Skeletal muscle tissue (tissue), 4 donors: ENCODE results near the gene OXA1L. TPM values are rescaled to one million over a fixed set of nuclear protein-coding genes. Genes with fewer than 3 reads are reported as not detected.
"Not testable (repeated sequence)": the region's sequence is repeated elsewhere in the genome, so short reads cannot be mapped to it uniquely, and the experiment has no call there.

ENCODE experiments used
- H3K27ac ChIP-seq: one replicate; pipeline ENCODE4 v1.7.0; 2013; ENCODE audit warnings: mild to moderate bottlenecking, low read depth, low read length, inconsistent platforms
- H3K27me3 ChIP-seq, 3 donors: one replicate each; pipeline ENCODE4 v1.7.0; 2013; ENCODE audit warnings: low read length in 3 of 3; ENCODE audit not compliant: control insufficient read depth in 3 of 3, insufficient read depth in 3 of 3
- H3K36me3 ChIP-seq, 3 donors: one replicate each; pipeline ENCODE4 v1.7.0; 2013; ENCODE audit warnings: low read length in 3 of 3; ENCODE audit not compliant: control insufficient read depth in 3 of 3, insufficient read depth in 3 of 3
- H3K4me1 ChIP-seq, 3 donors: one replicate each; pipeline ENCODE4 v1.7.0; 2013; ENCODE audit warnings: low read length in 3 of 3, mild to moderate bottlenecking in 3 of 3; ENCODE audit not compliant: control insufficient read depth in 3 of 3, insufficient read depth in 3 of 3
- H3K4me3 ChIP-seq, 3 donors: one replicate each; pipeline ENCODE4 v1.7.0; 2013; ENCODE audit warnings: low read length in 3 of 3
- H3K9ac ChIP-seq, 3 donors: one replicate each; pipeline ENCODE4 v1.7.0; 2013; ENCODE audit warnings: low read length in 3 of 3, mild to moderate bottlenecking in 3 of 3, moderate library complexity in 2 of 3, low read depth in 1 of 3
- H3K9me3 ChIP-seq, 3 donors: one replicate each; pipeline ENCODE4 v1.7.0; 2013; ENCODE audit warnings: low read length in 3 of 3; ENCODE audit not compliant: control insufficient read depth in 3 of 3
- total RNA-seq: library from RNA; depleted of rRNA; stranded (reverse); fragments of >200 nt; gene quantifications from one replicate; pipeline ENCODE4 v1.2.3, GENCODE V29; 2014
- donor health status: Osteomylitis.

The OXA1L gene
- total RNA-seq, 1 donor from 2014 or later = 79.9 TPM

DNA sequence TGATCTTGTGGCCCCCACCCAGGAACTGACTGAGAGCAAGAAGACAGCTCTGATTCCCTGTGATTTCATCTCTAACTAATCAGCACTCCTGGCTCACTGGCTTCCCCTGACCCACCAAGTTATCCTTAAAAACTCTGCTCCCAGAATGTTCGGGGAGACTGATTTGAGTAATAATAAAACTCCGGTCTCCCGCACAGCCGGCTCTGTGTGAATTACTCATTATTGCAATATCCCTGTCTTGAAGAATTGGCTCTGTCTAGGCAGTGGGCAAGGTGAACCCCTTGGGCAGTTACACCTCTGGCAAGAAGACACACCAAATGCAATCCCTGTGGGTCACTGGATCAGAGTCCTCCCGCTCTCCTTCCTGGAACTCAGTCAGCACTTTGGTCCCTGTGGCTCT is 27.5 kb downstream of the OXA1L start:
- H3K9me3 ChIP-seq = no peaks in the 10 kb centered on the region
- H3K27ac ChIP-seq = no peak overlapping the region
- no peak overlapping the region for H3K9ac ChIP-seq
- H3K36me3 ChIP-seq = no peaks in the 10 kb centered on the region
- peaks cover 0 to 2% (median 0%) of the 10 kb centered on the region in 3 donors for H3K4me1 ChIP-seq
- peaks cover 0 to 3% (median 0%) of the 10 kb centered on the region in 3 donors for H3K27me3 ChIP-seq
- H3K4me3 ChIP-seq = no peak overlapping the region

DNA sequence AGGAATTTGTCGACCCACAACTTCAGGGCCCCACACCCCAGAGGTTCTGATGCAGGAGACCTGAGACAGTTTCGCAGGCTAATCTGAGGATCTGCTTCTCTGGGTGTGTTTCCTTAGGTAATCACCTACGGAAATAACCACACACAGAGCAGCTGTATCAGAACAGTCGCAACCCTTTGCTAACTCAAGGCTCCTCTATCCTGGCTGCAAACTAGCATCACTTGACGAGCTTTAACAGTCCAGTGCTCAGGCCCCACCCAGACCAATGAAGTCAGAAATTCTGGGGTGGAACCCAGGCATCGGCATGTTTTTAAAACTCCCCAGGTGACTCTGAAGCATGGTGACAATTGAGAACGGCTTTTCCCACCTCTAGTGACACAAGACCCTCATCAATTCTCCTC is 28.1 kb downstream of the OXA1L start:
- no peak overlapping the region for H3K27ac ChIP-seq
- peaks cover 0 to 2% (median 0%) of the 10 kb centered on the region in 3 donors for H3K4me1 ChIP-seq
- H3K4me3 ChIP-seq = no peak overlapping the region
- H3K9me3 ChIP-seq = no peaks in the 10 kb centered on the region
- H3K27me3 ChIP-seq = peaks cover 0 to 3% (median 0%) of the 10 kb centered on the region in 3 donors
- no peaks in the 10 kb centered on the region for H3K36me3 ChIP-seq
- no peak overlapping the region for H3K9ac ChIP-seq

DNA sequence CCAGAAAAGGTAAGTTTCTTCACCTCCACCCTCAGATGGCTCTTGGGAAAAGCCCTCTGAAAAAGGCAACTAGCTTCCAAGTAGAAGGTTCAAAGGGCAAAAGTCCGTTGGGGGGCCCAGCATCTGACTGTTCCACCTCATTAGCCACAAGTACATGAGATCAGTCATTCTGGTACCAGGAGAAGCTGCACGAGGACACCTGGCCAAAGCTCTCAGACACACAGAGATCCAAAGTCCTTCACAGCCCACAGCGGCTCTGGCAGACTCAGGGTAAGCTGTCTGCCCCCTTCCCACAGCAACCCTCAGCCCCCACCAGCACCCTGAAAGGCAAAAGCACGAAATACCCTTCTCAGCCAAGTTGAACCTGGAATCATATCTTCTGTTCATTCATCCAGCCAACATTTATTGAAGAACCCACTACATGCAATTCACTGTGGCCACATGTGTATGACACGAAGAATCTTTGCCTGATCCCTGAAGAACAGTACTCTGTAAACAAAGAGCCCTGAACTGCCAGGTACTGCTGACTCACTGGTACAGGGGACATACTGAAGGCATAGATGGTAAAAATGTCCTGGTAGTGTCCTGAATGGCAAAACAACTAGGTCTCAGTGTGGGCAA is 29.7 kb downstream of the OXA1L start:
- Histone ChIP-seq H3K9me3 (no peaks in the 10 kb centered on the region), H3K36me3 (no peaks in the 10 kb centered on the region), H3K4me3 (no peak overlapping the region), H3K27ac (no peak overlapping the region), H3K9ac (no peak overlapping the region), H3K27me3 (peaks cover 0 to 3% (median 0%) of the 10 kb centered on the region in 3 donors), H3K4me1 (peaks cover 0 to 2% (median 0%) of the 10 kb centered on the region in 3 donors)

DNA sequence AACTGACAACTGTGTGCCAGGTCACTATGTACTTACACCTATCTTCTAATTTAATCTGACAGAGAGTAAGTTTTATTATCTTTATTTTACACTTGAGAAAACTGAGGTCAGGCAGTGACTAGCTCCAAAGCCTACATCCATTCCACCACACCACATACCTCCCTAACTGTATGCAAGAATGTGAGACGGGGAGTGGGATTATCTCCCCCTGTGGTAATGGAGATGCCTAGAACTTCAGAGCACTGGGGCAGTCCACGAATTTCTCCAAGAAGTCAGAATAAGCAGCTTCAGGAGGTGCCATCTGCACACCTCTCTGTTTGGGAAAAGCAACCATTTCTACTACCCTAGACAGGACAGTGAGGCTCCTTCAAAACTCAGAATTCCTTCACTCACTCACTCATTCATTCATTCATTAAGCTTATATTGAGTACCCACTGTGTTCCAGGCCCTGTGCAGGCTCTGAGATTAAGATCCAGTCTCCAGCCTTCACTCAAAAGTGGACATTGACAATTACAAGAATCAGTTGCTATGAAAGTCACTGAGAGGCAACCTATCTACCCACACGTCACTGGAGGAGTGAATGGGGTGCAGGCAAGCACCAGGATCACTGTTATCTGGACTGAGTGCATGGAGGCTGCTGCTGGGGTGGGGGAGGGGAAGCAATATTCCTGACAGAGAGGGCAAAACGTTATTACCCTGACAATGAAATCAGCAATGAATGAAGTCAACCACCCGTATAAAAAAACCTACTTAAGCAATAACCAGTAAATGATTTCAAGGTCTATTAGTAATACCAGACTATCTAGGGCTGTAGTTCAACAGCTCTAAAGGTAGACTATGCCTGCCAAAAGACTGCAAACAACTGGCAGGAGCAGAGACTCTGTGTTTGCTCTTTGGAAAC is 30.8 kb downstream of the OXA1L start:
- H3K9ac ChIP-seq = no peak overlapping the region
- no peak overlapping the region for H3K27ac ChIP-seq
- H3K36me3 ChIP-seq = no peaks in the 10 kb centered on the region
- H3K4me3 ChIP-seq = no peak overlapping the region
- no peaks in the 10 kb centered on the region for H3K4me1 ChIP-seq
- peaks cover 0 to 3% (median 0%) of the 10 kb centered on the region in 3 donors for H3K27me3 ChIP-seq
- H3K9me3 ChIP-seq = no peaks in the 10 kb centered on the region

DNA sequence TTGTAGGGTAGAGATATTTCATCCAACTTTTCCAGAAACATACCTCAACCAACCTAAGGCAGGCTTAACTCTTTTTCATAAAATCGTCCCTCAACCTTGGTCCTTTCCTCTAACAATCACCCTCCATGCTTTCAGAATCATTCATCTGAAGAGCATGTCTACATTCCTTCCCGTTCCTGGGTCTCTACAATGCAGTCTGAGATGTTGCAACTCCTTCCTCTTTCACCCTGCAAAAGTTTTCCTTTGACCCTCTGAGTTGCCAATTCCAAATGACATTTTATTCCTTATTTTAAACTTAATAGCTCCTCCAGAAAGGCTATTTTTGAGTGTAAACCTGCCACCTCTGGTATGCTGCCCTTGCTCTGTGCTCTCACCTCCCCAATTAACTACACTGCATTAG is 32.0 kb downstream of the OXA1L start:
- H3K36me3 ChIP-seq = no peaks in the 10 kb centered on the region
- no peak overlapping the region for H3K9ac ChIP-seq
- no peak overlapping the region for H3K27ac ChIP-seq
- H3K4me1 ChIP-seq = no peaks in the 10 kb centered on the region
- no peak overlapping the region for H3K4me3 ChIP-seq
- H3K9me3 ChIP-seq = no peaks in the 10 kb centered on the region
- peaks cover 0 to 3% (median 0%) of the 10 kb centered on the region in 3 donors for H3K27me3 ChIP-seq

DNA sequence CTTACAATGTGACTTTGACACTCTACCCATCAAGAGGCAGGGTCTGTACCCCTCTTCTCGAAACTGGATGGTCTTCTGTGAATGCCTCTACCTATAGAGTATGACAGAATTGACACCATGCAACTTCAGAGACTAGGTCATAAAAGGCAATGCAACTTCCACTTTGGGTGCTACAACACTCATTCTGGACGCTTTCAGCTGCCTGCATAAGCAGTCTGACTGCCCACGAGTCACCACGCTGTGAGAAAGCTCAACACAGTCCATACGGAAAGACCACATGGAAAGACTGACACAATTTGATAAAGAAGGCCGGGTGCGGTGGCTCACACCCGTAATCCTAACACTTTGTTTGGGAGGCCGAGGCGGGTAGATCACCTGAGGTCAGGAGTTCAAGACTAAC is 33.9 kb downstream of the OXA1L start:
- Histone ChIP-seq H3K4me3 (no peak overlapping the region), H3K9me3 (no peaks in the 10 kb centered on the region), H3K9ac (no peak overlapping the region), H3K36me3 (no peaks in the 10 kb centered on the region), H3K27ac (no peak overlapping the region), H3K27me3 (peaks cover 0 to 3% (median 0%) of the 10 kb centered on the region in 3 donors), H3K4me1 (no peaks in the 10 kb centered on the region)

DNA sequence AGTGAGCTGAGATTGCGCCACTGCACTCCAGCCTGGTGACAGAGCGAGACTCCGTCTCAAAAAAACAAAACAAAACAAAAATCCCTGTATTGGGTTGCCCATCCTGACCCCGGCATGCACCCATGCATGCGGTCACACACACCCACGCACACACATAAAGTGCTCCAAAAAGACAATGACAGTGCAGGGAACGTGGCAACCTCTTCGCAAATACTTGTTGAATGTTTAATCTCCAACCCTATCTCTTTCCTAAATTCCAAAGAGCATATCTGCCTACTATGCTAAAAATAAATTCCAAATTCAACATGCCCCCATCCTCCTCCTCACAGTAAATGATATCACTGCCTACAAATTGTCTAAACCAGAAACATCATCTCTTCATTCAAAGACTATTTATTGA is 35.2 kb downstream of the OXA1L start:
- Histone ChIP-seq H3K4me1 (no peaks in the 10 kb centered on the region), H3K27ac (no peak overlapping the region)

DNA sequence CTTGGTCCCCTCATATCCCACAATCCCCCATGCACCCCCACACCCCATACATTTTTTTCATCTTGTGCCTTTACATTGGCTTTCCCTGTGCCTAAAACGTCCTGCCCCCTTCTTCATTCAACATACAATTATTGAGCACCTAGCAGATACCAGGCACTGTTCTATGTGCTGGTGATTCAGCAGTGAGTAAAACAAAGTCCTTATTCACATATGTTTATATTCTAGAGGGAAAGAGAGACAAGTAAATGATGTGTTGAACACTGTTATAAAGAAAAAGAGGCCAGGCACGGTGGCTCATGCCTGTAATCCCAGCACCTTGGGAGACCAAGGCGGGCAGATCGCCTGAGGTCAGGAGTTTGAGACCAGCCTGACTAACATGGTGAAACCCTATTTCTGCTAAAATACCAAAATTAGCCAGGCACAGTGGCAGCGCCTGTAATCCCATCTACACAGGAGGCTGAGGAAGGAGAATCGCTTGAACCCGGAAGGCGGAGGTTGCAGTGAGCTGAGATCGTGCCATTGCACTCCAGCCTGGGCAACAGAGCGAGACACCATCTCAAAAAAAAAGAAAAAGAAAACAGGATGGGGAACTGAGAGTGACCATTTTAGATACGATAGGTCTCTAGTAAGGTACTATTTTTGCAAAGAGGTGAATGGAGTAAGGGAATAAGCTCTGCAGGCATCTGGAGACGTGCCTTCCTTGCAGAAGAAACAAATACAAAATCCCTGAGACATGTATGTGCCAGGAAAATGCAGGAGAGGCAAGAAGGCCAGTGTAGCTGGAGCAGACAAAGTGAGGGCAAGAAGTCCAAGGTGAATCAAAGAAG is 36.6 kb downstream of the OXA1L start:
- H3K9ac ChIP-seq = no peak overlapping the region

More for the DNA sequence above, 35.2 kb downstream of the OXA1L start:
- H3K27me3 ChIP-seq = no peaks in the 10 kb centered on the region
- no peak overlapping the region for H3K4me3 ChIP-seq
- H3K36me3 ChIP-seq = no peaks in the 10 kb centered on the region
- H3K9ac ChIP-seq = no peak overlapping the region
- H3K9me3 ChIP-seq = no peaks in the 10 kb centered on the region

DNA sequence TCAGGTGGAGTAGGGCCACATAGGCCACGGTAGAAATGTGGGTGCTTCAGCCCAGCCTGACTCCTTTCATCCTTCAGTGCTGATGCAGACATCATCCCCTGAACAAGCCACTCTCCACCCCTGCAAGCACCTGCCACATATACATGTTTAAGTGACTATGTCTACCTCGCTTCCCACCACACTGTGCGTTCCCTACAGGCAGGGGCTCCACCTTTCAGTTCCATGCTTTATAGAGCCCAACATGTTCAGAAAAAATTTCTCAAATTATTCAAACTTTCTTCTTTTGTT is 37.1 kb downstream of the OXA1L start:
- Histone ChIP-seq H3K4me1 (no peaks in the 10 kb centered on the region), H3K27ac (no peak overlapping the region), H3K27me3 (no peaks in the 10 kb centered on the region), H3K4me3 (no peak overlapping the region), H3K9me3 (no peaks in the 10 kb centered on the region), H3K9ac (no peak overlapping the region), H3K36me3 (no peaks in the 10 kb centered on the region)

More for the DNA sequence above, 36.6 kb downstream of the OXA1L start:
- H3K4me1 ChIP-seq = no peaks in the 10 kb centered on the region
- no peak overlapping the region for H3K27ac ChIP-seq
- no peak overlapping the region for H3K4me3 ChIP-seq
- no peaks in the 10 kb centered on the region for H3K9me3 ChIP-seq
- H3K36me3 ChIP-seq = no peaks in the 10 kb centered on the region
- no peaks in the 10 kb centered on the region for H3K27me3 ChIP-seq

DNA sequence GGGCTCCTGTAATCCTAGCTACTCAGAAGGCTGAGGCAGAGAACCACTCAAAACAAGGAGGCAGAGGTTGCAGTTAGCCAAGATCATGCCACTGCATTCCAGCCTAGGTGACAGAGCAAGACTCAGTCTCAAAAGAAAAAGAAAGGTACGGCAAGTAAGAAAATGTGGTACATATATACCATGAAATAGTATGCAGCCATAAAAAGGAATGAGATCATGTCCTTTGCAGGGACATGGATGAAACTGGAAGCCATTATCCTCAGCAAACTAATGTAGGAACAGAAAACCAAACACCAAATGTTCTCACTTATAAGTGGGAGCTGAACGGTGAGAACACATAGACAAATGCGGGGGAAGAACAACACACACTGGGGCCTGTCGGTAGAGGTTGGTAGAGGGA is 38.7 kb downstream of the OXA1L start:
- not testable (repeated sequence) for H3K4me1 ChIP-seq, H3K4me3 ChIP-seq, H3K27me3 ChIP-seq, H3K9me3 ChIP-seq, H3K9ac ChIP-seq, H3K36me3 ChIP-seq, H3K27ac ChIP-seq
